ENCODE results near the gene NELL1. TPM values are rescaled to one million over a fixed set of nuclear protein-coding genes. Genes with fewer than 3 reads are reported as not detected.

The NELL1 gene
- total RNA-seq, 2 donors from 2014 or later: 0.19 TPM; not detected in 1

GRCh38 chr11:21104641-21105040 lies 435.3 kb downstream of the NELL1 start:
- Histone ChIP-seq H3K27ac (no peak overlapping the region), H3K36me3 (no peaks in the 10 kb centered on the region), H3K4me3 (no peak overlapping the region), H3K9me3 (no peaks in the 10 kb centered on the region), H3K9ac (ENCODE audit: low read depth in 2 of 2, low read length in 2 of 2) (no peak overlapping the region), H3K4me1 (no peaks in the 10 kb centered on the region), H3K27me3 (no peaks in the 10 kb centered on the region)
- intact Hi-C loops (cut with DNase I): no loop called here
- no peak for TF ChIP-seq CTCF (IDR thresholded peaks at IDR 0.05)
- no peak for DNase-seq

- no peak overlapping the region for H3K4me3 ChIP-seq
- H3K27ac ChIP-seq: no peak overlapping the region
- no peaks in the 10 kb centered on the region for H3K36me3 ChIP-seq
- intact Hi-C loops (cut with DNase I): no loop called here
- H3K9me3 ChIP-seq: no peaks in the 10 kb centered on the region
- no peaks in the 10 kb centered on the region for H3K4me1 ChIP-seq
- no peak for TF ChIP-seq CTCF (IDR thresholded peaks at IDR 0.05)
- DNase-seq: no peak
- no peak overlapping the region for H3K9ac ChIP-seq (ENCODE audit: low read depth in 2 of 2, low read length in 2 of 2)
- no peaks in the 10 kb centered on the region for H3K27me3 ChIP-seq
Measured at GRCh38 chr11:21105196-21105917, 436.0 kb downstream of the NELL1 start.

- Histone ChIP-seq H3K36me3 (no peaks in the 10 kb centered on the region), H3K9ac (ENCODE audit: low read depth in 2 of 2, low read length in 2 of 2) (no peak overlapping the region), H3K27me3 (no peaks in the 10 kb centered on the region), H3K4me1 (no peaks in the 10 kb centered on the region), H3K27ac (no peak overlapping the region), H3K4me3 (no peak overlapping the region), H3K9me3 (no peaks in the 10 kb centered on the region)
- intact Hi-C loops (cut with DNase I): no loop called here
- DNase-seq: no peak
- TF ChIP-seq CTCF (IDR thresholded peaks at IDR 0.05): no peak
Measured at GRCh38 chr11:21109341-21109740, 440.0 kb downstream of the NELL1 start.

GRCh38 chr11:21110415-21110814 lies 441.0 kb downstream of the NELL1 start:
- no peak overlapping the region for H3K4me3 ChIP-seq
- H3K4me1 ChIP-seq: no peaks in the 10 kb centered on the region
- no peaks in the 10 kb centered on the region for H3K36me3 ChIP-seq
- intact Hi-C loops (cut with DNase I): no loop called here
- no peak overlapping the region for H3K9ac ChIP-seq (ENCODE audit: low read depth in 2 of 2, low read length in 2 of 2)
- H3K27ac ChIP-seq: no peak overlapping the region
- no peaks in the 10 kb centered on the region for H3K27me3 ChIP-seq
- H3K9me3 ChIP-seq: no peaks in the 10 kb centered on the region
- no peak for TF ChIP-seq CTCF (IDR thresholded peaks at IDR 0.05)
- no peak for DNase-seq

- Histone ChIP-seq H3K4me3 (no peak overlapping the region), H3K9ac (ENCODE audit: low read depth in 2 of 2, low read length in 2 of 2) (no peak overlapping the region), H3K27me3 (no peaks in the 10 kb centered on the region), H3K4me1 (no peaks in the 10 kb centered on the region), H3K36me3 (no peaks in the 10 kb centered on the region), H3K27ac (no peak overlapping the region), H3K9me3 (no peaks in the 10 kb centered on the region)
- intact Hi-C loops (cut with DNase I): no loop called here
- DNase-seq: no peak
- no peak for TF ChIP-seq CTCF (IDR thresholded peaks at IDR 0.05)
Measured at GRCh38 chr11:21113876-21114275, 444.5 kb downstream of the NELL1 start.

All from colonic mucosa (tissue), 4 donors.